ENCODE measurements around the gene GEN1.
"Not testable (repeated sequence)": the region's sequence is repeated elsewhere in the genome, so short reads cannot be mapped to it uniquely, and the experiment has no call there.

The GEN1 gene

DNA sequence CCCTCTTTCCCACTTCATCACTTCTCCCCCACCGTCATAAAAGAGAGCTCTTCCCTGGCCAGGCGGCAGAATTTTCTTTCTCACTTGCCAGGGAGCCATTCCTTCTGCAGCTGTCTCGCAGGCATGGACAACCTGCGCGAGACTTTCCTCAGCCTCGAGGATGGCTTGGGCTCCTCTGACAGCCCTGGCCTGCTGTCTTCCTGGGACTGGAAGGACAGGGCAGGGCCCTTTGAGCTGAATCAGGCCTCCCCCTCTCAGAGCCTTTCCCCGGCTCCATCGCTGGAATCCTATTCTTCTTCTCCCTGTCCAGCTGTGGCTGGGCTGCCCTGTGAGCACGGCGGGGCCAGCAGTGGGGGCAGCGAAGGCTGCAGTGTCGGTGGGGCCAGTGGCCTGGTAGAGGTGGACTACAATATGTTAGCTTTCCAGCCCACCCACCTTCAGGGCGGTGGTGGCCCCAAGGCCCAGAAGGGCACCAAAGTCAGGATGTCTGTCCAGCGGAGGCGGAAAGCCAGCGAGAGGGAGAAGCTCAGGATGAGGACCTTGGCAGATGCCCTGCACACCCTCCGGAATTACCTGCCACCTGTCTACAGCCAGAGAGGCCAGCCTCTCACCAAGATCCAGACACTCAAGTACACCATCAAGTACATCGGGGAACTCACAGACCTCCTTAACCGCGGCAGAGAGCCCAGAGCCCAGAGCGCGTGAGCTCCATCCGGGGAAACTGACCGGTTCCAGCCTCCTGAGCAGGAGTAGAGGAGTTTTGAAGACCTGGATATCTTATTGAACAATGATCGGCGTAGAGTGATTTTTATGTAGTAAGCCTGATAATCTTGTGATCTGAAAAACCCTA lies 62.7 kb downstream of the GEN1 start, which contains the start of gene MSGN1:
Gene MSGN1, plus strand, starts transcription at position 65 of the 850 bp plus-strand sequence. Its CDS starts 59 bp downstream, at position 124.
- DNase-seq (ENCODE audit: low spot score): no peak
- in situ Hi-C loops (cut with MboI; ENCODE audit: low pct_unique_long_range_greater_than_20kb, low sequenced_read_pairs, unreplicated experiment): no loop called here
- TF ChIP-seq, protein P1, sequence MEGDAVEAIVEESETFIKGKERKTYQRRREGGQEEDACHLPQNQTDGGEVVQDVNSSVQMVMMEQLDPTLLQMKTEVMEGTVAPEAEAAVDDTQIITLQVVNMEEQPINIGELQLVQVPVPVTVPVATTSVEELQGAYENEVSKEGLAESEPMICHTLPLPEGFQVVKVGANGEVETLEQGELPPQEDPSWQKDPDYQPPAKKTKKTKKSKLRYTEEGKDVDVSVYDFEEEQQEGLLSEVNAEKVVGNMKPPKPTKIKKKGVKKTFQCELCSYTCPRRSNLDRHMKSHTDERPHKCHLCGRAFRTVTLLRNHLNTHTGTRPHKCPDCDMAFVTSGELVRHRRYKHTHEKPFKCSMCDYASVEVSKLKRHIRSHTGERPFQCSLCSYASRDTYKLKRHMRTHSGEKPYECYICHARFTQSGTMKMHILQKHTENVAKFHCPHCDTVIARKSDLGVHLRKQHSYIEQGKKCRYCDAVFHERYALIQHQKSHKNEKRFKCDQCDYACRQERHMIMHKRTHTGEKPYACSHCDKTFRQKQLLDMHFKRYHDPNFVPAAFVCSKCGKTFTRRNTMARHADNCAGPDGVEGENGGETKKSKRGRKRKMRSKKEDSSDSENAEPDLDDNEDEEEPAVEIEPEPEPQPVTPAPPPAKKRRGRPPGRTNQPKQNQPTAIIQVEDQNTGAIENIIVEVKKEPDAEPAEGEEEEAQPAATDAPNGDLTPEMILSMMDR (IDR thresholded peaks at IDR 0.05; ENCODE audit: extremely low read depth, insufficient read depth, missing control alignments): no peak

DNA sequence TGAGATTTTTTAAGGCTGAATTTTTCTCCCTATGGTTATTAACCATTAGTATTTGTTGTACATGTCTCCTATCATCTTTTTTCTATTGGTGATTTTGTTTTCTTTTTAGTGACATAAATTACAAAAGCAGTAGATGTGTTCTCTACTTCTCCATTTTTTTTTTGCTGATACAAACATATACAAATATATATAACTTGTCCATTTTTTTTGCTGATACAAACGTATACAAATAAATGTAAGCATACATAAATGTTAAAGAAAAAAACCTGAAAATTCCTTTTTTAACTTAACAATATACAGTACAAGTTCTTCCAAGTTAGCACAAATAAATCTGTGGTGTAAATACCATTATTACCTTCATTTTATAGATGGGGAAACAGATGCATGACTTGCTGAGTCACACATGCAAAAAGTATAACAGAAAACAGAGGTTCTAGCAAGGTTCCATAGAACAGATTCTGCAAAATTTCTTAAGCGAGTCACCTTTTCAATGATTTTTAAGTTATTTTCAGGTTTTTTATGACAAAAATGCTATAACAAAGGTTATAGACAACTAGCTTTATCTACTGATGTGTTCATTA lies 64.4 kb downstream of the GEN1 start:
- TF ChIP-seq, protein P1 (IDR thresholded peaks at IDR 0.05; ENCODE audit: extremely low read depth, insufficient read depth, missing control alignments): no peak
- in situ Hi-C loops (cut with MboI; ENCODE audit: low pct_unique_long_range_greater_than_20kb, low sequenced_read_pairs, unreplicated experiment): no loop called here
- no peak for DNase-seq (ENCODE audit: low spot score)

DNA sequence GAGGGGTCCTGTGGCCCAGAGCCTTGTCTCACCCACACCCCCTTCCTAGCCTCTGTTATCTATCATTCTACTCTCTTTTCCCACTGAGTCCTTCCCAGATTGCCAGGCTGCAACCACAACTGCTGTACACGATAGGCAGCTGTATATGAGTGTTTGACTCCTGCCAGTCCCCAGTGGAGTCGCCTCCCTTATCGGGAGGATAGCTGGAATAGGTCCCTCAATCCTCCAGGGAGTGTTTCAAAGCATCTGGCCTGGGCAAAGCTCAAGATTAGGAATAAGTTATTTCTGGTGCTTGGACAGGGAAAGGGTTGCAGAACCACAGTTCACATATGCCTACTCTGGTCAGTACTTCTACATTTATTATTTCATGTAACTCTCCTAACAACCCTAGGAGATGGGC lies 67.1 kb downstream of the GEN1 start:
- no peak for DNase-seq (ENCODE audit: low spot score)
- TF ChIP-seq, protein P1 (IDR thresholded peaks at IDR 0.05; ENCODE audit: extremely low read depth, insufficient read depth, missing control alignments): no peak
- in situ Hi-C loops (cut with MboI; ENCODE audit: low pct_unique_long_range_greater_than_20kb, low sequenced_read_pairs, unreplicated experiment): no loop called here

DNA sequence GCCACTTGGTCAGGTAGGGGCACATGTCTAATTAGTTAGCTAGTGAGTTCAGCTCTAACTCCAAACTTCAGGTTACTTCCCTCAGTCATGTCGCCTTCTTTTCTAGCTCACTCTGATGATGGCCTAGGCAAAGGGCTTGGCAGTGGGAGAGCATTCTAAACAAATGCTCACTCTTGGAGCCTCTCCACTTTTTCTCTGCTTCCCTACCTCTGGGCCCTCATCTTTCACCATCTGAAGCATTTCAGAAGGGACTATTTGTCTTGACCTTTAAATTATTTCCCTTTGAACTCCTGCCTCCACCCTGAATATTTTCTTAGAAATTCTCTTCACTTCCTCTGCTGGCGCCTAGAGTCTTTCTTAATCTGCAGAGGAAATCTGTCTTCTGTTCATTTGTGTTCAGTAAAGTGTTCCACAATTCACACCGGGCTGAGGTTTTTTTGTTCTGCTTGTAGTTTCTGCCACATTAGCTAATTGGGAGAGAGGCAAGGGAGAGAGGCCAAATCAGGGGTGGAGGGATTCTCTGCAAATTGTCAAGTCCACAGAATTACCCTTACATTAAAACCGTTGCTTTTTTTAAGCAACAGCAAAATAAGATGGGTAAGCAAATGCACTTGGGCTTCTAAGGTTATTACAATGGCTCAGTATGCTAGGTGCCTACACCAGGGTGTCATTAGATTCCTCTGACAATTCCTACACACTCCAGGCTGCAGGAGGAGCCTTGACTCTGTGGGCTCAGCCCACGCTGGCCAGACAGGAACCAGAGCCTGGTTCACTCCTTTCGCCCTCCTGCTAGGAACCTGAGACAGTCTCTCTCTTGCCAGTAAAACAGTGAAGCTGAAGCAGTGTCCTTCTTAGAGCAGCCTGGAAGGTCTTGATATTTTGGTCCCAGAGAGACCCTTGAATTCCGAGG lies 67.9 kb downstream of the GEN1 start:
- in situ Hi-C loops (cut with MboI; ENCODE audit: low pct_unique_long_range_greater_than_20kb, low sequenced_read_pairs, unreplicated experiment): no loop called here
- DNase-seq (ENCODE audit: low spot score): no peak
- TF ChIP-seq, protein P1 (IDR thresholded peaks at IDR 0.05; ENCODE audit: extremely low read depth, insufficient read depth, missing control alignments): no peak

DNA sequence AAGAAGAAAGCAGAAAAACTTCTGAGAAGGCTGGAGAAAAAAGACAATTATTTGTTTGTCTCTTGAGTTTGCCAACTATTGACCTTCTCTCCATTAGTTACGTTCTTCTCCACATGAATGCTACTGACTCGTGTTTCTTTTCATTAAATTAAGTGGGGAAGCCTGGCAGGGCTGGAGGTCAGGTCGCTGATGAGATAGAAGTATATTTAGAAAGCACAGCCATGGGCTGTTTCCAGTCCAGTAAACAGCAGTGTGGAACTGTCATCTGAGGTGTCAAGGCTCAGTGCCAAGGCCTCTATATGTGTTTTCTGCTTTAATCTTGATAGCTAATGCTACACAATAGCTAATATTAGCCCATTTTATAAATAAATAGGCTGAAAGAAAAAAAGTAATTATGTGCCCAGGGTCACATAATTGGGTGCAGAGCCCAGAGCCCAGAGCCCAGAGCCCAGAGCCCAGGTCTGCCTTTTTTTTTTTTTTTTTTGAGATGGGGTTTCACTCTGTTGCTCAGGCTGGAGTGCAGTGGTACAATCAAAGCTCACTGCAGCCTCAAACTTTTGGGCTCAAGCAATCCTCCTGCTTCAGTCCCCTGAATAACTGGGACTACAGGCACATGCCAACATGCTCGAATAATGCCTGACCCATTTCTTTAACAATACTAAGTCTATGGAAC lies 68.6 kb downstream of the GEN1 start:
- DNase-seq (ENCODE audit: low spot score): no peak
- in situ Hi-C loops (cut with MboI; ENCODE audit: low pct_unique_long_range_greater_than_20kb, low sequenced_read_pairs, unreplicated experiment): no loop called here
- TF ChIP-seq, protein P1 (IDR thresholded peaks at IDR 0.05; ENCODE audit: extremely low read depth, insufficient read depth, missing control alignments): no peak

DNA sequence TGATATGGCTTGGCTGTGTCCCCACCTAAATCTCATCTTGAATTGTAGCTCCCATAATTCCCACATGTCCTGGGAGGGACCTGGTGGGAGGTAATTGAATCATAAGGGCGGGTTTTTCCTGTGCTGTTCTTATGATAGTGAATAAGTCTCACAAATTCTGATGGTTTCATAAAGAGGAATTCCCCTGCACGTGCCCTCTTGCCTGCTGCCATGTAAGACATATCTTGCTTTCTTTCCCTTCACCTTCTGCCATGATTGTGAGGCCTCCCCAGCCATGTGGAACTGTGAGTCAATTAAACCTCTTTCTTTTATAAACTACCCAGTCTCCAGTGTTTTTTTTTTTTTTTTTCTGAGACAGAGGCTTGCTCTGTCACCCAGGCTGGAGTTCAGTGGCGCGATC lies 69.7 kb downstream of the GEN1 start:
- DNase-seq (ENCODE audit: low spot score); in situ Hi-C loops (cut with MboI; ENCODE audit: low pct_unique_long_range_greater_than_20kb, low sequenced_read_pairs, unreplicated experiment): not testable (repeated sequence)
